ENCODE measurements around the gene HSFY2. TPM values are rescaled to one million over a fixed set of nuclear protein-coding genes. Genes with fewer than 3 reads are reported as not detected.

HSFY2 gene
- not detected in 5 replicates for total RNA-seq (2022; extraction: Qiagen RNA extraction; ENCODE audit: low read depth)

GRCh38 chrY:18773635-18774034 is at the start of gene HSFY2:
TSS of gene HSFY2 (minus strand) at chrY:18773735. CDS start at chrY:18773618, 117 bp downstream.

Other genes starting within 250 kb of the HSFY2 start
- not detected in 5 replicates for gene HSFY1, start 227.0 kb downstream of the HSFY2 start, total RNA-seq (2022; extraction: Qiagen RNA extraction; ENCODE audit: low read depth)